B cell (primary cell): ENCODE data around the gene RASSF4.

Experiments used
- CTCF ChIP-seq: fragments of 200-600 bp; IDR thresholded peaks from one replicate; pipeline ENCODE4 v1.8.0; 2022; ENCODE audit warnings: antibody characterized with exemption, mild to moderate bottlenecking
- EZH2 ChIP-seq: IDR thresholded peaks from 2 replicates; pipeline ENCODE4 v1.6.1; 2012; ENCODE audit warnings: borderline replicate concordance, low read depth, mild to moderate bottlenecking, moderate library complexity, low read length; ENCODE audit not compliant: insufficient read depth, poor library complexity, severe bottlenecking

GRCh38 chr10:44983066-44983894, 23.7 kb downstream of the RASSF4 start:
- TF ChIP-seq CTCF (no peak), EZH2 (no peak)
